Panc1 (cell line): Measurements from ENCODE around the gene FAM227A. TPM values are rescaled to one million over a fixed set of nuclear protein-coding genes. Genes with fewer than 3 reads are reported as not detected.

Experiments
- ATAC-seq: fragments of 200-7000 bp; cut with Tn5 transposase; 2 replicates; pipeline ENCODE4 v1.9.1; 2020; ENCODE audit warnings: mild to moderate bottlenecking, moderate library complexity
- BruUV-seq: library from RNA; stranded (reverse); fragments of 400-500 nt; replicated peaks from 2 replicates; lab custom pipeline; 2021; lab: Mats Ljungman, UMichigan
- CTCF ChIA-PET: fragments of 300-600 bp; sonication (Branson Sonifier 250); formaldehyde crosslinking; loops from one replicate; lab custom pipeline; 2022; ENCODE audit warnings: antibody characterized with exemption; lab: Charles Lee
- POLR2A ChIA-PET: fragments of 300-600 bp; sonication (Branson Sonifier 250); formaldehyde crosslinking; loops from one replicate; lab custom pipeline; 2022; ENCODE audit warnings: antibody characterized with exemption; lab: Charles Lee
- DNase-seq: peaks from one replicate; pipeline ENCODE4 v3.0.0-alpha.2; 2010; ENCODE audit warnings: low read depth, low spot score
- H3K27ac ChIP-seq: 2 replicates; pipeline ENCODE4 v1.5.1; 2011; ENCODE audit warnings: mild to moderate bottlenecking, low read length, inconsistent platforms
- H3K27me3 ChIP-seq: fragments of 200-500 bp; sonication (Bioruptor generic); 2 replicates; pipeline ENCODE4 v1.6.0; 2014; ENCODE audit warnings: low read length, inconsistent platforms; ENCODE audit not compliant: control insufficient read depth, insufficient read depth
- H3K36me3 ChIP-seq: fragments of 200-500 bp; sonication (Bioruptor generic); 2 replicates; pipeline ENCODE4 v1.5.1; 2014; ENCODE audit warnings: inconsistent platforms, mild to moderate bottlenecking, low read length, moderate library complexity; ENCODE audit not compliant: control insufficient read depth, insufficient read depth
- H3K4me1 ChIP-seq: 2 replicates; pipeline ENCODE4 v1.5.1; 2011; ENCODE audit warnings: inconsistent platforms, mild to moderate bottlenecking, low read length, moderate library complexity; ENCODE audit not compliant: control insufficient read depth, insufficient read depth
- H3K4me3 ChIP-seq, 2 experiments: 2 replicates each; pipeline ENCODE4 v1.5.1; 2011 to 2012; ENCODE audit warnings: low read depth in 2 of 2, low read length in 2 of 2, mild to moderate bottlenecking in 2 of 2, inconsistent platforms in 1 of 2, moderate library complexity in 1 of 2
- H3K9me3 ChIP-seq: fragments of 200-500 bp; sonication (Bioruptor generic); 2 replicates; pipeline ENCODE4 v1.5.1; 2014; ENCODE audit warnings: low read depth, mild to moderate bottlenecking, inconsistent platforms, low read length, moderate library complexity; ENCODE audit not compliant: control insufficient read depth, insufficient read depth
- CTCF ChIP-seq: fragments of 450-650 bp; IDR thresholded peaks from 2 replicates; pipeline ENCODE4 v1.5.1; 2017; ENCODE audit warnings: mild to moderate bottlenecking
- POLR2AphosphoS5 ChIP-seq: IDR thresholded peaks from 2 replicates; pipeline ENCODE4 v1.6.1; 2012; ENCODE audit warnings: mild to moderate bottlenecking, low read depth, low read length, moderate library complexity
- REST ChIP-seq, 2 experiments: IDR thresholded peaks; 2 replicates each; pipeline ENCODE4 v1.6.1; 2011 to 2012; ENCODE audit warnings: low read depth in 2 of 2, control low read depth in 1 of 2, low read length in 1 of 2, mild to moderate bottlenecking in 1 of 2, moderate library complexity in 1 of 2; ENCODE audit not compliant: insufficient read depth in 1 of 2
- SIN3A ChIP-seq: IDR thresholded peaks from 2 replicates; pipeline ENCODE4 v1.6.1; 2012; ENCODE audit warnings: low read depth, mild to moderate bottlenecking, low read length, moderate library complexity, borderline replicate concordance; ENCODE audit not compliant: insufficient read depth
- TCF7L2 ChIP-seq: IDR thresholded peaks from 2 replicates; pipeline ENCODE4 v1.6.1; 2011; ENCODE audit warnings: mild to moderate bottlenecking, low read depth, low read length, inconsistent platforms
- in situ Hi-C: cut with HindIII; loops from 2 replicates; pipeline ENCODE4 v1.10.0; 2016; ENCODE audit warnings: low sequenced_read_pairs, low pct_unique_long_range_greater_than_20kb
- intact Hi-C: fragments of 100-400 bp; cut with micrococcal nuclease; formaldehyde crosslinking; loops from one replicate; pipeline ENCODE4 v1.10.0; 2022; ENCODE audit not compliant: unreplicated experiment
- total RNA-seq: library from RNA; stranded (reverse); gene quantifications from one replicate; pipeline ENCODE4 v1.2.1, GENCODE V29; 2021; ENCODE audit not compliant: unreplicated experiment

Gene FAM227A
- total RNA-seq, 1 experiment from 2014 or later: 2.4 TPM

- BruUV-seq: no TSS peak
- Histone ChIP-seq H3K9me3 (no peaks in the 10 kb centered on the region), H3K4me3 (peak overlapping the region; percentile 69 to 75), H3K27ac (peak overlapping the region; percentile 90), H3K36me3 (no peaks in the 10 kb centered on the region; the same call in 1 of the 2 replicates), H3K4me1 (peaks cover 15% of the 10 kb centered on the region), H3K27me3 (no peaks in the 10 kb centered on the region)
- no peak for TF ChIP-seq POLR2AphosphoS5
- TF ChIP-seq REST (IDR thresholded peaks at IDR 0.05; ENCODE audit: insufficient read depth in 1 of 2, low read depth in 2 of 2, low read length in 1 of 2): no peak
- TF ChIP-seq TCF7L2: no peak
- no peak for TF ChIP-seq SIN3A
- POLR2A ChIA-PET: no interaction called here
- intact Hi-C loops: no loop called here
- CTCF ChIA-PET: no interaction called here
- in situ Hi-C loops: no loop called here
- DNase-seq (no peak), ATAC-seq (peak; percentile 67)
Observed at GRCh38 chr22:38700270-38700788, 44.1 kb upstream of the FAM227A start.

- Histone ChIP-seq H3K9me3 (no peaks in the 10 kb centered on the region), H3K4me1 (peaks cover 15% of the 10 kb centered on the region), H3K27me3 (no peaks in the 10 kb centered on the region), H3K36me3 (no peaks in the 10 kb centered on the region; the same call in 1 of the 2 replicates), H3K27ac (peak overlapping the region; percentile 90), H3K4me3 (peak overlapping the region; percentile 69 to 75)
- intact Hi-C loops (no loop called here), in situ Hi-C loops (no loop called here)
- POLR2A ChIA-PET: interaction anchor here (0.9 to 1.0 kb wide), 2 partner anchors 18 to 41 kb away, joined by 3 to 5 read pairs; partner anchors contain the start of gene TOMM22
- CTCF ChIA-PET: no interaction called here
- BruUV-seq: TSS peak; percentile 95
- no peak for ATAC-seq
- DNase-seq: no peak
- no peak for TF ChIP-seq TCF7L2
- TF ChIP-seq REST (IDR thresholded peaks at IDR 0.05; ENCODE audit: insufficient read depth in 1 of 2, low read depth in 2 of 2, low read length in 1 of 2): no peak
- no peak for TF ChIP-seq CTCF
- no peak for TF ChIP-seq SIN3A
- no peak for TF ChIP-seq POLR2AphosphoS5
Observed at GRCh38 chr22:38699784-38700183, 43.6 kb upstream of the FAM227A start.
